Measurements from ENCODE around the gene UCP2.

UCP2 gene

DNA sequence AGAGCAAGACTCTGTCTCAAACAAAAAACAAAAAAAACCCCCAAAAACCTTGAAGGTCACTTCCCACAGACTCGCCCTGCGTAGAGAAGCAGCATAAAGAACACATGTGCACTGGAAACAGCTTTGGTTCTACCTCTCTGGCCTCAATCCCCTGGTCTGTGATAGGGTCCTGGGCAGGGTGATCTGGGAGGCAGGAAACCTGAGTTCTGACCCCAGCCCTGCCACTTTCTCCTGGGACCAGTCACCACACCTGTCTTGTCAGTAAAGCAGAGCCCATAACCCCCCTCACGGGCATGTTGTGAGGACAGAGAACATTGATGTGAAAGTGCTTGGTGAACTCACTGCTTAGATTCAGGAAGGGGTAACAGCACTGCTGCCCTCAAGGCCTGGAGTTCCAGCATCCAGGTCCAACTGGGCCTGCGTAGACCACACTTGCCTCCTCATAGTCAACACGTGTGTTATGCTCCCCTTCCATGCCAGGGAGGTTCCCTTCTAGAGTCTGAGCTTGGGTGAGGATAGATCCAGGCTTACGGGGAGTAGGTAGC lies 11.4 kb downstream of the UCP2 start:
- H3K79me2 ChIP-seq (ENCODE audit: control insufficient read depth, insufficient read depth, low read length, poor library complexity), result no peaks in the 10 kb centered on the region
- WGBS (ENCODE audit: extremely low coverage, insufficient coverage, insufficient read length), result no CpG with 5 or more reads among the region's 6 CpGs

GRCh38 chr11:73969991-73970800 lies 12.4 kb downstream of the UCP2 start:
- Histone ChIP-seq H4K8ac (ENCODE audit: low read depth, low read length) (no peak overlapping the region), H3K18ac (ENCODE audit: low read length) (no peak overlapping the region), H3K4me2 (ENCODE audit: low read length) (no peak overlapping the region), H3K27me3 (ENCODE audit: insufficient read depth, low read length) (no peaks in the 10 kb centered on the region), H3K14ac (ENCODE audit: low read length) (no peak overlapping the region), H3K27ac (ENCODE audit: low read depth, low read length) (no peak overlapping the region), H3K79me2 (ENCODE audit: control insufficient read depth, insufficient read depth, low read length, poor library complexity) (no peaks in the 10 kb centered on the region), H2AK5ac (ENCODE audit: low read length) (no peak overlapping the region), H2BK120ac (ENCODE audit: insufficient read depth, low read length, poor library complexity) (no peak overlapping the region), H3K23ac (ENCODE audit: low read length) (no peak overlapping the region), H3K79me1 (ENCODE audit: low read length) (no peaks in the 10 kb centered on the region), H3K4me3 (ENCODE audit: low read depth, low read length) (no peak overlapping the region), H2BK5ac (ENCODE audit: low read depth, low read length, poor library complexity) (no peak overlapping the region), H4K12ac (ENCODE audit: low read depth, low read length) (no peak overlapping the region), H2BK12ac (ENCODE audit: low read length) (no peak overlapping the region), H3K4me1 (ENCODE audit: control insufficient read depth in 1 of 2, insufficient read depth in 2 of 2, low read length in 2 of 2) (no peaks in the 10 kb centered on the region), H3K36me3 (ENCODE audit: control insufficient read depth in 1 of 2, insufficient read depth in 2 of 2, low read length in 2 of 2) (peaks cover 3 to 9% of the 10 kb centered on the region in 2 experiments), H4K91ac (ENCODE audit: low read depth, low read length) (no peak overlapping the region), H3K9ac (ENCODE audit: low read length) (no peak overlapping the region), H2AFZ (ENCODE audit: insufficient read depth, low read length, poor library complexity) (no peak overlapping the region), H3K4ac (ENCODE audit: low read depth, low read length) (no peak overlapping the region), H3K9me3 (ENCODE audit: insufficient read depth, low read depth, low read length) (no peaks in the 10 kb centered on the region)
- no CpG with 5 or more reads among the region's 13 CpGs for WGBS (ENCODE audit: extremely low coverage, insufficient coverage, insufficient read length)
- no peak for DNase-seq

More for the DNA sequence above, 11.4 kb downstream of the UCP2 start:
- H3K9ac ChIP-seq (ENCODE audit: low read length), result no peak overlapping the region
- no peak overlapping the region for H3K23ac ChIP-seq (ENCODE audit: low read length)
- no peak overlapping the region for H4K12ac ChIP-seq (ENCODE audit: low read depth, low read length)
- no peak overlapping the region for H4K8ac ChIP-seq (ENCODE audit: low read depth, low read length)
- no peaks in the 10 kb centered on the region for H3K9me3 ChIP-seq (ENCODE audit: insufficient read depth, low read depth, low read length)
- H3K27me3 ChIP-seq (ENCODE audit: insufficient read depth, low read length), result no peaks in the 10 kb centered on the region
- H3K27ac ChIP-seq (ENCODE audit: low read depth, low read length), result no peak overlapping the region
- peaks cover 3 to 17% of the 10 kb centered on the region in 2 experiments for H3K36me3 ChIP-seq (ENCODE audit: control insufficient read depth in 1 of 2, insufficient read depth in 2 of 2, low read length in 2 of 2)
- H2BK5ac ChIP-seq (ENCODE audit: low read depth, low read length, poor library complexity), result no peak overlapping the region
- H2AK5ac ChIP-seq (ENCODE audit: low read length), result no peak overlapping the region
- no peak overlapping the region for H2BK12ac ChIP-seq (ENCODE audit: low read length)
- no peak overlapping the region for H3K4ac ChIP-seq (ENCODE audit: low read depth, low read length)
- no peak overlapping the region for H3K18ac ChIP-seq (ENCODE audit: low read length)
- DNase-seq, result no peak
- no peak overlapping the region for H3K14ac ChIP-seq (ENCODE audit: low read length)
- H3K79me1 ChIP-seq (ENCODE audit: low read length), result no peaks in the 10 kb centered on the region
- no peak overlapping the region for H2BK120ac ChIP-seq (ENCODE audit: insufficient read depth, low read length, poor library complexity)
- H2AFZ ChIP-seq (ENCODE audit: insufficient read depth, low read length, poor library complexity), result no peak overlapping the region
- H3K4me2 ChIP-seq (ENCODE audit: low read length), result no peak overlapping the region
- H3K4me3 ChIP-seq (ENCODE audit: low read depth, low read length), result no peak overlapping the region
- no peaks in the 10 kb centered on the region for H3K4me1 ChIP-seq (ENCODE audit: control insufficient read depth in 1 of 2, insufficient read depth in 2 of 2, low read length in 2 of 2)
- no peak overlapping the region for H4K91ac ChIP-seq (ENCODE audit: low read depth, low read length)

DNA sequence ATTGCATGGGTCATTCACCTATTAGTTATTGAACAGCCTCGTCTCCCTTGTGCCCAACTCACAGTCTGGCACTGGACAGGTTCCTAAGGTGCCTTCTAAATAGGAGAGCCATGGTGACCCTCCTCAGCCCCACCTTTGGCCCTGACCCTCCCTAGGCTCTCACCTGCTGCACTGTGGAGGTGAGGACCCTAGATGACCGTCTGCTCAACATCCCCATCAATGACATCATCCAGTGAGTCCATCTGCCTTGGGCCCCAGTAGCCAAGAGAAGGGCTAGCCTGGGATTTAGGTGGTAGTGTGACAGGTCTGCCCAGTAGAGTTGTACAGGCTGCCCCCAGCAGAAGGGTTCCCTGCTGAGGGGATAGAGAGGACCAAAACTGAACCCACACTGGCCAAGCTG lies 13.6 kb downstream of the UCP2 start:
- no peaks in the 10 kb centered on the region for H3K4me1 ChIP-seq (ENCODE audit: control insufficient read depth in 1 of 2, insufficient read depth in 2 of 2, low read length in 2 of 2)

DNA sequence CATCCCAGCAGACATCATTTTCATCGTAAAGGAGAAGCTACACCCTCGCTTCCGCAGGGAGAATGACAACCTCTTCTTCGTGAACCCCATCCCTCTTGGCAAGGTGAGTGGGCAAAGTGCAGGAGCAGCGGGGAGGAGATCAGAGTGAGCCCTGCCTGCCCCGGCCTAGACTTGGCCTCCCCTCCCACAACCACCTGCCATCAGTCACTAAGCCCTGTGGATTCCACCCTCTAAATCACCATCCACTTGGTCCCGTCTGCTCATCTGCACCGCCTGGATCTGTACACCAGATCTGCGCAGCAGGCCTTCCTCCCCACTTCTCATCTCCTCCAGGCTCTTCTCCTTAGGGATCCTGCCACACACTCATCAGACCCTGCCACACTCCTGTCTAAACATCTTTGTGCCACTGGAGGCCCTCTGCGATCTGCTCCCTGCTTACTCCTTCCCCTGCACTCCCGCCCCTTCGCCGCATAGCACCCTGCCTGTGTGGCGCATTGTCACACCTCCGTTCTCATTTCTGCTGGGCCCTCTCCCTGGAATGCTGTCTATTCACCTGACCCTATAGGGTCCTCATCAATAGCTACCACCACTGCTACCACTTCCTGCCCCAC lies 14.2 kb downstream of the UCP2 start:
- Histone ChIP-seq H4K91ac (ENCODE audit: low read depth, low read length) (no peak overlapping the region), H3K23ac (ENCODE audit: low read length) (no peak overlapping the region), H2BK120ac (ENCODE audit: insufficient read depth, low read length, poor library complexity) (no peak overlapping the region), H3K4ac (ENCODE audit: low read depth, low read length) (no peak overlapping the region), H3K9ac (ENCODE audit: low read length) (no peak overlapping the region), H3K14ac (ENCODE audit: low read length) (no peak overlapping the region), H2AFZ (ENCODE audit: insufficient read depth, low read length, poor library complexity) (no peak overlapping the region), H3K4me2 (ENCODE audit: low read length) (no peak overlapping the region), H4K8ac (ENCODE audit: low read depth, low read length) (no peak overlapping the region), H3K79me1 (ENCODE audit: low read length) (no peaks in the 10 kb centered on the region), H2BK5ac (ENCODE audit: low read depth, low read length, poor library complexity) (no peak overlapping the region), H3K36me3 (ENCODE audit: control insufficient read depth in 1 of 2, insufficient read depth in 2 of 2, low read length in 2 of 2) (no peaks in the 10 kb centered on the region), H2AK5ac (ENCODE audit: low read length) (no peak overlapping the region), H2BK12ac (ENCODE audit: low read length) (no peak overlapping the region), H3K18ac (ENCODE audit: low read length) (no peak overlapping the region), H3K27ac (ENCODE audit: low read depth, low read length) (no peak overlapping the region), H3K27me3 (ENCODE audit: insufficient read depth, low read length) (no peaks in the 10 kb centered on the region), H3K9me3 (ENCODE audit: insufficient read depth, low read depth, low read length) (no peaks in the 10 kb centered on the region), H3K4me1 (ENCODE audit: control insufficient read depth in 1 of 2, insufficient read depth in 2 of 2, low read length in 2 of 2) (no peaks in the 10 kb centered on the region), H4K12ac (ENCODE audit: low read depth, low read length) (no peak overlapping the region), H3K4me3 (ENCODE audit: low read depth, low read length) (no peak overlapping the region), H3K79me2 (ENCODE audit: control insufficient read depth, insufficient read depth, low read length, poor library complexity) (no peaks in the 10 kb centered on the region)
- no CpG with 5 or more reads among the region's 15 CpGs for WGBS (ENCODE audit: extremely low coverage, insufficient coverage, insufficient read length)
- DNase-seq, result no peak

More for the DNA sequence above, 13.6 kb downstream of the UCP2 start:
- Histone ChIP-seq H4K91ac (ENCODE audit: low read depth, low read length) (no peak overlapping the region), H4K8ac (ENCODE audit: low read depth, low read length) (no peak overlapping the region), H3K9ac (ENCODE audit: low read length) (no peak overlapping the region), H3K23ac (ENCODE audit: low read length) (no peak overlapping the region), H3K18ac (ENCODE audit: low read length) (no peak overlapping the region), H3K14ac (ENCODE audit: low read length) (no peak overlapping the region), H3K27me3 (ENCODE audit: insufficient read depth, low read length) (no peaks in the 10 kb centered on the region), H2BK5ac (ENCODE audit: low read depth, low read length, poor library complexity) (no peak overlapping the region), H2AFZ (ENCODE audit: insufficient read depth, low read length, poor library complexity) (no peak overlapping the region), H2BK12ac (ENCODE audit: low read length) (no peak overlapping the region), H3K9me3 (ENCODE audit: insufficient read depth, low read depth, low read length) (no peaks in the 10 kb centered on the region), H2AK5ac (ENCODE audit: low read length) (no peak overlapping the region), H3K4me3 (ENCODE audit: low read depth, low read length) (no peak overlapping the region), H3K79me1 (ENCODE audit: low read length) (no peaks in the 10 kb centered on the region), H3K36me3 (ENCODE audit: control insufficient read depth in 1 of 2, insufficient read depth in 2 of 2, low read length in 2 of 2) (no peaks in the 10 kb centered on the region), H3K79me2 (ENCODE audit: control insufficient read depth, insufficient read depth, low read length, poor library complexity) (no peaks in the 10 kb centered on the region), H2BK120ac (ENCODE audit: insufficient read depth, low read length, poor library complexity) (no peak overlapping the region), H3K4me2 (ENCODE audit: low read length) (no peak overlapping the region), H3K27ac (ENCODE audit: low read depth, low read length) (no peak overlapping the region), H4K12ac (ENCODE audit: low read depth, low read length) (no peak overlapping the region), H3K4ac (ENCODE audit: low read depth, low read length) (no peak overlapping the region)
- DNase-seq, result no peak
- no CpG with 5 or more reads among the region's 2 CpGs for WGBS (ENCODE audit: extremely low coverage, insufficient coverage, insufficient read length)
